SK-N-SH (cell line): Measurements from ENCODE around the gene CDCP1. TPM values are rescaled to one million over a fixed set of nuclear protein-coding genes. Genes with fewer than 3 reads are reported as not detected.

Experiments used
- CTCF ChIA-PET: fragments of 300-600, 350-600 bp; formaldehyde crosslinking; extraction: SDS; loops from one replicate; lab custom pipeline; 2021; lab: Yijun Ruan, JAX
- POLR2A ChIA-PET: fragments of 350-600 bp; sonication (Branson Sonifier 250); formaldehyde crosslinking; extraction: SDS; loops from one replicate; lab custom pipeline; 2020; ENCODE audit warnings: antibody characterized with exemption, inconsistent platforms; lab: Yijun Ruan, JAX
- DNase-seq: peaks from one replicate; pipeline ENCODE4 v3.0.0; 2012
- H2AFZ ChIP-seq: fragments of 200-600 bp; sonication (generic); 2 replicates; pipeline ENCODE4 v1.8.1; 2016; ENCODE audit warnings: antibody characterized with exemption, mild to moderate bottlenecking, low read depth
- H3F3A ChIP-seq: fragments of 200-600 bp; sonication (generic); replicated peaks from 2 replicates; pipeline ENCODE3; 2016; ENCODE audit warnings: antibody characterized with exemption, mild to moderate bottlenecking; ENCODE audit not compliant: insufficient read depth
- H3K27ac ChIP-seq, 2 experiments: fragments of 200-500 bp in 1 of 2; fragments of 200-600 bp in 1 of 2; sonication (Bioruptor generic) in 1 of 2; sonication (generic), shearing (Covaris generic) in 1 of 2; 2 replicates each; pipeline versions ENCODE4 v1.5.1 to v1.6.1; 2014 to 2016; ENCODE audit warnings: low read depth in 2 of 2, inconsistent platforms in 1 of 2, low read length in 1 of 2, mild to moderate bottlenecking in 1 of 2, mixed read lengths in 1 of 2
- H3K27me3 ChIP-seq: fragments of 200-600 bp; sonication (generic), shearing (Covaris generic); 2 replicates; pipeline ENCODE4 v1.6.1; 2016; ENCODE audit warnings: mixed run types; ENCODE audit not compliant: insufficient read depth
- H3K36me3 ChIP-seq, 2 experiments: fragments of 200-500 bp in 1 of 2; fragments of 200-600 bp in 1 of 2; sonication (Bioruptor generic) in 1 of 2; sonication (generic) in 1 of 2; replicated peaks in 1 of 2; 2 replicates each; pipeline versions ENCODE3 to v1.5.1; 2014 to 2016; ENCODE audit warnings: low read length in 1 of 2, mild to moderate bottlenecking in 1 of 2; ENCODE audit not compliant: insufficient read depth in 2 of 2, control insufficient read depth in 1 of 2
- H3K4me1 ChIP-seq, 2 experiments: fragments of 200-500 bp in 1 of 2; fragments of 200-600 bp in 1 of 2; sonication (Bioruptor generic) in 1 of 2; sonication (generic), shearing (Covaris generic) in 1 of 2; 2 replicates each; pipeline versions ENCODE4 v1.5.1 to v1.6.1; 2014 to 2016; ENCODE audit warnings: low read depth in 1 of 2, low read length in 1 of 2, mixed run types in 1 of 2; ENCODE audit not compliant: insufficient read depth in 2 of 2, control insufficient read depth in 1 of 2
- H3K4me2 ChIP-seq: fragments of 200-600 bp; sonication (generic), shearing (Covaris generic); 2 replicates; pipeline ENCODE4 v1.6.1; 2017; ENCODE audit warnings: mixed run types
- H3K4me3 ChIP-seq, 2 experiments: fragments of 200-500 bp in 1 of 2; fragments of 200-600 bp in 1 of 2; sonication (Bioruptor generic) in 1 of 2; sonication (generic), shearing (Covaris generic) in 1 of 2; 2 replicates each; pipeline versions ENCODE4 v1.5.1 to v1.8.1; 2014 to 2016; ENCODE audit warnings: low read depth in 2 of 2, inconsistent platforms in 1 of 2, low read length in 1 of 2, mild to moderate bottlenecking in 1 of 2, mixed read lengths in 1 of 2, moderate library complexity in 1 of 2
- H3K79me2 ChIP-seq: fragments of 200-600 bp; sonication (generic); 2 replicates; pipeline ENCODE4 v1.8.1; 2017; ENCODE audit warnings: mild to moderate bottlenecking; ENCODE audit not compliant: insufficient read depth
- H3K9ac ChIP-seq: fragments of 200-600 bp; sonication (generic); 2 replicates; pipeline ENCODE4 v1.6.1; 2017; ENCODE audit warnings: mixed run types
- H3K9me2 ChIP-seq: fragments of 200-600 bp; sonication (generic); 2 replicates; pipeline ENCODE4 v1.6.1; 2017; ENCODE audit warnings: mixed run types
- H3K9me3 ChIP-seq: fragments of 200-600 bp; sonication (generic); 2 replicates; pipeline ENCODE4 v1.6.1; 2017; ENCODE audit warnings: mixed run types, mild to moderate bottlenecking, moderate library complexity
- H4K20me1 ChIP-seq: fragments of 200-600 bp; sonication (generic); 2 replicates; pipeline ENCODE4 v1.6.1; 2017; ENCODE audit warnings: mild to moderate bottlenecking, mixed run types; ENCODE audit not compliant: insufficient read depth
- CHD2 ChIP-seq: fragments of 150-350 bp; IDR thresholded peaks from 2 replicates; pipeline ENCODE4 v1.6.1; 2018; ENCODE audit warnings: low read length; ENCODE audit not compliant: partially characterized antibody
- EZH2phosphoT487 ChIP-seq: fragments of 200-600 bp; sonication (generic); IDR thresholded peaks from 2 replicates; pipeline ENCODE4 v1.6.1; 2017; ENCODE audit warnings: low read depth, mixed run types, mild to moderate bottlenecking, antibody characterized with exemption, moderate library complexity, borderline replicate concordance
- FOXJ3 ChIP-seq: sonication (generic); formaldehyde crosslinking; IDR thresholded peaks from 2 replicates; pipeline ENCODE4 v1.5.1; 2020; ENCODE audit warnings: mild to moderate bottlenecking, missing genetic modification reagents
- FOXM1 ChIP-seq: IDR thresholded peaks from 2 replicates; pipeline ENCODE4 v1.4.0; 2012; ENCODE audit warnings: low read depth, mild to moderate bottlenecking
- GABPA ChIP-seq: IDR thresholded peaks from 2 replicates; pipeline ENCODE4 v1.4.0; 2012; ENCODE audit warnings: low read depth, mild to moderate bottlenecking
- GATA2 ChIP-seq: sonication (generic); formaldehyde crosslinking; IDR thresholded peaks from 2 replicates; pipeline ENCODE4 v1.5.0; 2020; ENCODE audit warnings: mild to moderate bottlenecking, missing genetic modification reagents
- IRF3 ChIP-seq: fragments of 150-350 bp; IDR thresholded peaks from 2 replicates; pipeline ENCODE4 v1.6.1; 2016; ENCODE audit warnings: mild to moderate bottlenecking, low read depth, low read length
- JUND ChIP-seq: IDR thresholded peaks from 2 replicates; pipeline ENCODE4 v1.4.0; 2012
- MAX ChIP-seq: IDR thresholded peaks from 2 replicates; pipeline ENCODE4 v1.4.0; 2012; ENCODE audit warnings: low read depth
- MXI1 ChIP-seq: IDR thresholded peaks from 2 replicates; pipeline ENCODE4 v1.6.1; 2012; ENCODE audit warnings: mild to moderate bottlenecking, low read depth, low read length, improper control_type of control experiment
- NFIC ChIP-seq: IDR thresholded peaks from 2 replicates; pipeline ENCODE4 v1.4.0; 2012; ENCODE audit warnings: borderline replicate concordance
- NRF1 ChIP-seq: IDR thresholded peaks from 2 replicates; pipeline ENCODE4 v1.6.1; 2012; ENCODE audit warnings: low read depth, mild to moderate bottlenecking, low read length
- RAD21 ChIP-seq: IDR thresholded peaks from 2 replicates; pipeline ENCODE4 v1.6.1; 2012; ENCODE audit warnings: mild to moderate bottlenecking, low read length
- RCOR1 ChIP-seq: fragments of 150-350 bp; IDR thresholded peaks from 2 replicates; pipeline ENCODE4 v1.6.1; 2017; ENCODE audit warnings: antibody characterized with exemption, low read length
- RFX5 ChIP-seq: IDR thresholded peaks from 2 replicates; pipeline ENCODE4 v1.6.1; 2012; ENCODE audit warnings: mild to moderate bottlenecking, improper control_type of control experiment, low read length
- RXRA ChIP-seq: IDR thresholded peaks from 2 replicates; pipeline ENCODE4 v1.4.0; 2012; ENCODE audit warnings: low read depth, mild to moderate bottlenecking, borderline replicate concordance
- TCF12 ChIP-seq: IDR thresholded peaks from 2 replicates; pipeline ENCODE4 v1.4.0; 2012
- USF1 ChIP-seq: IDR thresholded peaks from 2 replicates; pipeline ENCODE4 v1.4.0; 2012; ENCODE audit warnings: low read depth, borderline replicate concordance
- YY1 ChIP-seq: IDR thresholded peaks from 2 replicates; pipeline ENCODE4 v1.4.0; 2012; ENCODE audit warnings: low read depth, mild to moderate bottlenecking
- WGBS: methylation state at CpG from one replicate; pipeline ENCODE4 v1.1.6; 2017; ENCODE audit warnings: low lambda C conversion rate; 5-methylcytosine and 5-hydroxymethylcytosine counted together
- polyA plus RNA-seq, 3 experiments: library from polyadenylated mRNA; depleted of rRNA; stranded (reverse); fragments of >200 nt; gene quantifications; 2 replicates each; pipeline ENCODE4 v1.2.3, GENCODE V29; 2012
- TF ChIP-seq, protein P1 (sequence below): IDR thresholded peaks from 2 replicates; pipeline ENCODE4; 2012
- TF ChIP-seq, protein P2 (sequence below): IDR thresholded peaks from 2 replicates; pipeline ENCODE4 v1.4.0; 2012; ENCODE audit warnings: low read depth, borderline replicate concordance

CDCP1 gene
- polyA plus RNA-seq, 1 of the 3 experiments (the other 2 are of a cell fraction) = 3.6 TPM

DNA sequence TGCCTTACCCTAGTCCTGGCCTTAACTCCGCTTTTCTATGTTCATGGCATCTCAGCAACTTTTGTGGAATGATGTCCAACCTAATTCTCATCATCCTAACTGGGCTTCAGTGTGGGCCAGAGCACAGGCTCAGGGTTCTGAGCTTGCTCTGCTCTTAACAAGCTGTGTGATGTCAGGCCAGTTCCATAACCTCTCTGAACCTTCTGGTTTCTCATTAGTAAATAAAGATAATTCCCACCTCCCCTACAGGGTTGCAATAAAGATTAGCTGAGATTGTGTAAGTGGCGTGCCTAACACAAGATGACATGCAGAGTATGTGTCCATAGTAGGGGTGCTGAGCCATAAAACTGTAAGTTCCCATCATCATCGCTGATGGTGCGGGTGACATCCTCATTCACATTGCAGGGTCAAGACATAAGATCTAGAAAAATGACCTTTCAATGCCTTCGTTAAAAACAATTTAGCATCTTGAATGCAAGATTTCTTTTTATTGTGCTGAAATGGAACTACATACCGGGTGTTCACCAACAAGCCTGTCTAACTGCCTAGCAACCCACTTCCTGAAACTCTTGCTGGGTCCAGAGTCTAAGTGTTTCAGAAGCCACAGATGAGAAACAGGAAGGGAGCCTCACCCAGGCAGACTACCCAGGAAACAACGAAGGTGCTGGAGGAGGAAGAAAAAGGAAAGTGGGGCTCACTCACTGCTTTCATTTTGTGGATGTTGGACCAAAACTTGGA, 36.2 kb downstream of the CDCP1 start:
- TF ChIP-seq YY1 (no peak), NFIC (no peak), FOXM1 (no peak), JUND (no peak), RCOR1 (no peak), RAD21 (no peak), EZH2phosphoT487 (no peak), TCF12 (no peak), GABPA (no peak)
- no peaks in the 10 kb centered on the region for H3K27me3 ChIP-seq
- ChIA-PET POLR2A (no interaction called here), CTCF (interaction anchor here (2.2 kb wide), 1 partner anchor 69 kb away, joined by 6 read pairs; no protein-coding TSS in a partner anchor)
- no peak overlapping the region for H3K4me3 ChIP-seq
- no peaks in the 10 kb centered on the region for H4K20me1 ChIP-seq
- no peaks in the 10 kb centered on the region for H3K79me2 ChIP-seq
- H2AFZ ChIP-seq = peak overlapping the region; percentile 60; the same call in 1 of the 2 replicates
- DNase-seq = no peak
- 88% methylated on average over 7 of the region's 7 CpGs for WGBS
- H3K27ac ChIP-seq = no peak overlapping the region
- no peak overlapping the region for H3K4me2 ChIP-seq
- no peaks in the 10 kb centered on the region for H3K36me3 ChIP-seq
- peaks cover 7 to 14% of the 10 kb centered on the region in 2 experiments; a peak in 2 of 4 replicates for H3K4me1 ChIP-seq
- no peaks in the 10 kb centered on the region for H3K9me2 ChIP-seq
- H3K9ac ChIP-seq = no peak overlapping the region
- H3K9me3 ChIP-seq = no peaks in the 10 kb centered on the region
- no peaks in the 10 kb centered on the region for H3F3A ChIP-seq

- 82% methylated on average over 1 of the region's 2 CpGs for WGBS
- Histone ChIP-seq H3K4me3 (no peak overlapping the region), H3K27ac (0 out of 4 replicates have a peak overlapping the region, but pooled peaks of 1 of the 2 experiments have one; percentile 31), H3K4me1 (peaks cover 7 to 14% of the 10 kb centered on the region in 2 experiments; a peak in 2 of 4 replicates), H2AFZ (no peak overlapping the region), H3K4me2 (no peak overlapping the region), H3K27me3 (no peaks in the 10 kb centered on the region), H4K20me1 (no peaks in the 10 kb centered on the region), H3K36me3 (no peaks in the 10 kb centered on the region), H3K9me2 (no peaks in the 10 kb centered on the region), H3K79me2 (no peaks in the 10 kb centered on the region), H3K9ac (no peak overlapping the region), H3K9me3 (no peaks in the 10 kb centered on the region), H3F3A (no peaks in the 10 kb centered on the region)
- TF ChIP-seq RAD21 (no peak), NFIC (no peak), CHD2 (no peak), FOXM1 (no peak), MAX (no peak), NRF1 (no peak), RFX5 (no peak), MXI1 (no peak), YY1 (no peak), JUND (no peak), RXRA (no peak), GATA2 (CRISPR knock-in tag) (no peak), FOXJ3 (CRISPR knock-in tag) (no peak), USF1 (no peak), GABPA (no peak), RCOR1 (no peak), TCF12 (no peak), IRF3 (no peak)
- TF ChIP-seq, protein P1, sequence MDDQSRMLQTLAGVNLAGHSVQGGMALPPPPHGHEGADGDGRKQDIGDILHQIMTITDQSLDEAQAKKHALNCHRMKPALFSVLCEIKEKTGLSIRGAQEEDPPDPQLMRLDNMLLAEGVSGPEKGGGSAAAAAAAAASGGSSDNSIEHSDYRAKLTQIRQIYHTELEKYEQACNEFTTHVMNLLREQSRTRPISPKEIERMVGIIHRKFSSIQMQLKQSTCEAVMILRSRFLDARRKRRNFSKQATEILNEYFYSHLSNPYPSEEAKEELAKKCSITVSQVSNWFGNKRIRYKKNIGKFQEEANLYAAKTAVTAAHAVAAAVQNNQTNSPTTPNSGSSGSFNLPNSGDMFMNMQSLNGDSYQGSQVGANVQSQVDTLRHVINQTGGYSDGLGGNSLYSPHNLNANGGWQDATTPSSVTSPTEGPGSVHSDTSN = no peak
- TF ChIP-seq, protein P2, sequence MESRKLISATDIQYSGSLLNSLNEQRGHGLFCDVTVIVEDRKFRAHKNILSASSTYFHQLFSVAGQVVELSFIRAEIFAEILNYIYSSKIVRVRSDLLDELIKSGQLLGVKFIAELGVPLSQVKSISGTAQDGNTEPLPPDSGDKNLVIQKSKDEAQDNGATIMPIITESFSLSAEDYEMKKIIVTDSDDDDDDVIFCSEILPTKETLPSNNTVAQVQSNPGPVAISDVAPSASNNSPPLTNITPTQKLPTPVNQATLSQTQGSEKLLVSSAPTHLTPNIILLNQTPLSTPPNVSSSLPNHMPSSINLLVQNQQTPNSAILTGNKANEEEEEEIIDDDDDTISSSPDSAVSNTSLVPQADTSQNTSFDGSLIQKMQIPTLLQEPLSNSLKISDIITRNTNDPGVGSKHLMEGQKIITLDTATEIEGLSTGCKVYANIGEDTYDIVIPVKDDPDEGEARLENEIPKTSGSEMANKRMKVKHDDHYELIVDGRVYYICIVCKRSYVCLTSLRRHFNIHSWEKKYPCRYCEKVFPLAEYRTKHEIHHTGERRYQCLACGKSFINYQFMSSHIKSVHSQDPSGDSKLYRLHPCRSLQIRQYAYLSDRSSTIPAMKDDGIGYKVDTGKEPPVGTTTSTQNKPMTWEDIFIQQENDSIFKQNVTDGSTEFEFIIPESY = no peak
- POLR2A ChIA-PET = no interaction called here
- CTCF ChIA-PET = interaction anchor here (1.2 to 1.9 kb wide), 2 partner anchors 13 to 20 kb away, joined by 4 read pairs; no protein-coding TSS in a partner anchor
- DNase-seq = no peak
Observed at GRCh38 chr3:45106874-45107273, 39.3 kb downstream of the CDCP1 start.
